Panc1 (cell line): Measurements from ENCODE around the gene NUCB2.

ENCODE experiments used
- CTCF ChIP-seq: fragments of 450-650 bp; IDR thresholded peaks from 2 replicates; pipeline ENCODE4 v1.5.1; 2017; ENCODE audit warnings: mild to moderate bottlenecking
- POLR2AphosphoS5 ChIP-seq: IDR thresholded peaks from 2 replicates; pipeline ENCODE4 v1.6.1; 2012; ENCODE audit warnings: mild to moderate bottlenecking, low read depth, low read length, moderate library complexity

- TF ChIP-seq CTCF (no peak), POLR2AphosphoS5 (no peak)
These were observed 90.0 kb downstream of the NUCB2 start for GRCh38 chr11:17366495-17366894.
